Spleen (tissue), 11 donors: ENCODE results near the gene KCNQ1. TPM values are rescaled to one million over a fixed set of nuclear protein-coding genes. Genes with fewer than 3 reads are reported as not detected.

Experiments used
- DNase-seq: peaks from one replicate; pipeline ENCODE4 v3.0.0-alpha.2; 2020
- H3K27ac ChIP-seq, 8 donors: fragments of 200-600 bp; sonication (generic) in 7 of 8; 1 replicate in 4 of 8; 2 replicates in 4 of 8; pipeline versions ENCODE4 v1.5.0 to v1.8.0; 2016 to 2021; ENCODE audit warnings: inconsistent platforms in 4 of 8, mild to moderate bottlenecking in 4 of 8, moderate library complexity in 1 of 8
- H3K27me3 ChIP-seq, 7 donors: fragments of 200-600 bp; sonication (generic) in 6 of 7; replicated peaks in 1 of 7; 1 replicate in 4 of 7; 2 replicates in 3 of 7; pipeline versions ENCODE4 v1.5.0 to v1.8.0; 2016 to 2021; ENCODE audit warnings: inconsistent platforms in 3 of 7, mild to moderate bottlenecking in 1 of 7
- H3K36me3 ChIP-seq, 6 donors: fragments of 200-600 bp; sonication (generic) in 5 of 6; 1 replicate in 4 of 6; 2 replicates in 2 of 6; pipeline versions ENCODE4 v1.5.0 to v1.8.0; 2016 to 2021; ENCODE audit warnings: inconsistent platforms in 2 of 6
- H3K4me1 ChIP-seq, 6 donors: fragments of 200-600 bp; sonication (generic) in 5 of 6; 1 replicate in 3 of 6; 2 replicates in 3 of 6; pipeline versions ENCODE4 v1.5.0 to v1.8.0; 2016 to 2021; ENCODE audit warnings: inconsistent platforms in 3 of 6
- H3K4me3 ChIP-seq, 8 donors: fragments of 200-600 bp; sonication (generic) in 7 of 8; 1 replicate in 4 of 8; 2 replicates in 4 of 8; pipeline versions ENCODE4 v1.5.0 to v1.8.0; 2016 to 2021; ENCODE audit warnings: inconsistent platforms in 4 of 8, mild to moderate bottlenecking in 4 of 8, moderate library complexity in 2 of 8
- H3K9me3 ChIP-seq, 8 donors: fragments of 200-600 bp; sonication (generic) in 7 of 8; 1 replicate in 4 of 8; 2 replicates in 4 of 8; pipeline versions ENCODE4 v1.5.0 to v1.8.0; 2016 to 2021; ENCODE audit warnings: inconsistent platforms in 4 of 8
- CTCF ChIP-seq, 11 experiments: fragments of 200-600 bp in 7 of 11; fragments of 450-650 bp in 4 of 11; sonication (generic) in 4 of 11; IDR thresholded peaks in 8 of 11; conservative IDR thresholded peaks in 3 of 11; 1 replicate in 7 of 11; 2 replicates in 4 of 11; pipeline versions ENCODE4 v1.4.0 to v1.8.0; 2016 to 2021; ENCODE audit warnings: antibody characterized with exemption in 11 of 11, inconsistent platforms in 4 of 11, mild to moderate bottlenecking in 1 of 11
- POLR2A ChIP-seq, 3 donors: fragments of 450-650 bp; IDR thresholded peaks; one replicate each; pipeline ENCODE4 v1.5.1; 2017; ENCODE audit warnings: antibody characterized with exemption in 3 of 3, mild to moderate bottlenecking in 1 of 3
- POLR2AphosphoS5 ChIP-seq, 3 donors: sonication (generic); formaldehyde crosslinking; IDR thresholded peaks; one replicate each; pipeline ENCODE4 v1.5.1; 2017; ENCODE audit warnings: antibody characterized with exemption in 3 of 3
- WGBS, 5 donors: extraction: QIAGEN DNeasy Blood & Tissue Kit in 3 of 5; methylation state at CpG; one replicate each; pipeline versions ENCODE4 v1.1.5 to v1.1.7; 2013 to 2018; 5-methylcytosine and 5-hydroxymethylcytosine counted together
- intact Hi-C: fragments of 100-400 bp; cut with DNase I; formaldehyde crosslinking; loops from one replicate; pipeline ENCODE4 v1.15.0; 2023; ENCODE audit warnings: low total_unique reads
- polyA plus RNA-seq, 3 donors: library from polyadenylated mRNA; stranded (reverse); fragments of 200-250 nt; gene quantifications; one replicate each; pipeline ENCODE4 v1.2.1, GENCODE V29; 2013
- total RNA-seq, 7 donors: library from RNA; depleted of rRNA in 3 of 7; stranded (reverse); fragments of >200 nt in 3 of 7; fragmentation: NEBNext Ultra II Directional in 4 of 7; extraction: Animal tissue kit (Norgen Biotek cat#: 25700) in 4 of 7; gene quantifications; one replicate each; pipeline versions ENCODE4 v1.1.0 to v1.2.1, GENCODE V29; 2016 to 2021
- donor health status: healthy with polysubstance abuse.
- donor health status: DM: no; HTN: no; CAD: no; lungs with moderate emphysema.
- donor health status: DM: no; HTN: no; CAD: no.
- donor health status: Bipolar disorder and iron deficiency.
- donor health status: healthy.
- donor health status: DM: no; HTN: no; CAD: no.
- donor health status: DM: yes; HTN: yes; CAD: no.

Gene KCNQ1
- total and polyA plus RNA-seq, 10 donors, result 3.3 to 21.6 (median 13.5) TPM

- peaks cover 0 to 4% (median 0%) of the 10 kb centered on the region in 8 donors for H3K9me3 ChIP-seq
- no peaks in the 10 kb centered on the region for H3K36me3 ChIP-seq
- WGBS, 5 donors, result 83 to 90% (median 87%) methylated on average over 20 to 24 of the region's 24 CpGs
- intact Hi-C loops, result no loop called here
- H3K4me1 ChIP-seq, result peaks cover 0 to 21% (median 9%) of the 10 kb centered on the region in 6 donors
- no peaks in the 10 kb centered on the region for H3K27me3 ChIP-seq
- H3K4me3 ChIP-seq, result no peak overlapping the region
- TF ChIP-seq POLR2AphosphoS5 (IDR thresholded peaks at IDR 0.05) (no peak), CTCF (IDR thresholded peaks at IDR 0.05 in 8 of 11, conservative IDR thresholded peaks at IDR 0.05 in 3 of 11) (no peak), POLR2A (IDR thresholded peaks at IDR 0.05) (no peak)
- DNase-seq, result peak; percentile 66
- no peak overlapping the region for H3K27ac ChIP-seq
These were observed 361.7 kb downstream of the KCNQ1 start for GRCh38 chr11:2806351-2807024.

GRCh38 chr11:2807025-2807681, 362.3 kb downstream of the KCNQ1 start:
- intact Hi-C loops, result no loop called here
- DNase-seq, result peak; percentile 56
- Histone ChIP-seq H3K27ac (no peak overlapping the region), H3K9me3 (peaks cover 0 to 4% (median 0%) of the 10 kb centered on the region in 8 donors), H3K4me1 (peaks cover 0 to 21% (median 12%) of the 10 kb centered on the region in 6 donors), H3K27me3 (no peaks in the 10 kb centered on the region), H3K4me3 (no peak overlapping the region), H3K36me3 (no peaks in the 10 kb centered on the region)
- 69 to 84% (median 82%) methylated on average over 37 to 39 of the region's 39 CpGs for WGBS, 5 donors
- no peak for TF ChIP-seq CTCF (IDR thresholded peaks at IDR 0.05 in 8 of 11, conservative IDR thresholded peaks at IDR 0.05 in 3 of 11)
- TF ChIP-seq POLR2A (IDR thresholded peaks at IDR 0.05), result no peak
- no peak for TF ChIP-seq POLR2AphosphoS5 (IDR thresholded peaks at IDR 0.05)

- Histone ChIP-seq H3K27me3 (no peaks in the 10 kb centered on the region), H3K27ac (no peak overlapping the region), H3K4me3 (no peak overlapping the region), H3K9me3 (peaks cover 0 to 4% (median 0%) of the 10 kb centered on the region in 8 donors), H3K36me3 (no peaks in the 10 kb centered on the region), H3K4me1 (peaks cover 0 to 25% (median 18%) of the 10 kb centered on the region in 6 donors)
- no peak for TF ChIP-seq CTCF (IDR thresholded peaks at IDR 0.05 in 8 of 11, conservative IDR thresholded peaks at IDR 0.05 in 3 of 11)
- no peak for TF ChIP-seq POLR2AphosphoS5 (IDR thresholded peaks at IDR 0.05)
- TF ChIP-seq POLR2A (IDR thresholded peaks at IDR 0.05), result no peak
- DNase-seq, result peak; percentile 41
- intact Hi-C loops, result no loop called here
- WGBS, 5 donors, result 82 to 97% (median 88%) methylated on average over 3 to 11 of the region's 11 CpGs
These were observed 363.0 kb downstream of the KCNQ1 start for GRCh38 chr11:2807801-2808241.
